ENCODE measurements around the gene MON1B.
A peak's percentile ranks its signal among the peaks of the same experiment; 100 is the strongest.
"Not testable (repeated sequence)": the region's sequence is repeated elsewhere in the genome, so short reads cannot be mapped to it uniquely, and the experiment has no call there.

MON1B gene

GRCh38 chr16:77190478-77191258 lies at the start of gene MON1B:
MON1B (plus strand) TSS chr16:77191190; CDS start chr16:77191486, 296 bp downstream.
- H3K4me2 ChIP-seq, result peak within 1 kb of the TSS; percentile 92 to 97 (median 94)
- peaks cover 14 to 35% (median 26%) of the 10 kb centered on the region in 11 experiments; a peak in 20 of 22 replicates for H4K20me1 ChIP-seq
- peak within 1 kb of the TSS; percentile 84 to 94 (median 90) for H3K9ac ChIP-seq
- H3K4me1 ChIP-seq, result peaks cover 23 to 44% (median 29%) of the 10 kb centered on the region in 10 experiments
- H3K27ac ChIP-seq, result peak within 1 kb of the TSS; percentile 92 to 97 (median 94)
- H3K4me3 ChIP-seq, result peak within 1 kb of the TSS; percentile 80 to 97 (median 90)
- no peaks in the 10 kb centered on the region for H3K9me3 ChIP-seq (replicated peaks in 1 of 11)
- H3K27me3 ChIP-seq, result no peaks in the 10 kb centered on the region
- peaks cover 29 to 36% (median 34%) of the 10 kb centered on the region in 11 experiments for H3K36me3 ChIP-seq
- TF ChIP-seq Cebpa-rat (IDR thresholded peaks at IDR 0.05), result no peak

- Histone ChIP-seq H3K36me3 (no peaks in the 10 kb centered on the region), H3K27ac (no peak overlapping the region), H3K9ac (no peak overlapping the region), H4K20me1 (no peaks in the 10 kb centered on the region), H3K4me1 (no peaks in the 10 kb centered on the region; a peak in 1 of 20 replicates), H3K4me2 (no peak overlapping the region), H3K9me3 (replicated peaks in 1 of 11) (peaks cover 0 to 15% (median 11%) of the 10 kb centered on the region in 11 experiments; a peak in 11 of 22 replicates), H3K4me3 (no peak overlapping the region), H3K27me3 (no peaks in the 10 kb centered on the region)
- no peak for TF ChIP-seq Cebpa-rat (IDR thresholded peaks at IDR 0.05)
Observed at GRCh38 chr16:77143364-77143763, 47.6 kb upstream of the MON1B start.

- Histone ChIP-seq H3K4me3 (no peak overlapping the region), H3K4me1 (no peaks in the 10 kb centered on the region; a peak in 1 of 20 replicates), H4K20me1 (no peaks in the 10 kb centered on the region), H3K27me3 (no peaks in the 10 kb centered on the region), H3K27ac (no peak overlapping the region), H3K36me3 (no peaks in the 10 kb centered on the region), H3K4me2 (no peak overlapping the region), H3K9ac (no peak overlapping the region), H3K9me3 (replicated peaks in 1 of 11) (peaks cover 0 to 15% (median 11%) of the 10 kb centered on the region in 11 experiments; a peak in 11 of 22 replicates)
- no peak for TF ChIP-seq Cebpa-rat (IDR thresholded peaks at IDR 0.05)
Observed at GRCh38 chr16:77148121-77148520, 42.9 kb upstream of the MON1B start.

GRCh38 chr16:77157346-77158058 lies 33.5 kb upstream of the MON1B start:
- Histone ChIP-seq H4K20me1 (no peaks in the 10 kb centered on the region), H3K27ac (0 out of 22 replicates have a peak overlapping the region, but pooled peaks of 1 of the 11 experiments have one; percentile 20), H3K9me3 (replicated peaks in 1 of 11) (no peaks in the 10 kb centered on the region), H3K4me1 (peaks cover 0 to 17% (median 6%) of the 10 kb centered on the region in 10 experiments; a peak in 14 of 20 replicates), H3K36me3 (no peaks in the 10 kb centered on the region), H3K4me3 (no peak overlapping the region), H3K27me3 (no peaks in the 10 kb centered on the region), H3K4me2 (peak overlapping the region in 7 of 11 experiments; percentile 10 to 57 (median 21); a peak in 9 of 22 replicates), H3K9ac (no peak overlapping the region)
- TF ChIP-seq Cebpa-rat (IDR thresholded peaks at IDR 0.05), result no peak

GRCh38 chr16:77158293-77158692 lies 32.7 kb upstream of the MON1B start:
- Histone ChIP-seq H3K4me3 (no peak overlapping the region), H3K27ac (no peak overlapping the region), H3K36me3 (no peaks in the 10 kb centered on the region), H3K4me1 (peaks cover 0 to 17% (median 6%) of the 10 kb centered on the region in 10 experiments; a peak in 14 of 20 replicates), H4K20me1 (no peaks in the 10 kb centered on the region), H3K9ac (no peak overlapping the region), H3K27me3 (no peaks in the 10 kb centered on the region), H3K9me3 (replicated peaks in 1 of 11) (no peaks in the 10 kb centered on the region), H3K4me2 (peak overlapping the region in 2 of 11 experiments; percentile 34 to 57; a peak in 3 of 22 replicates)
- no peak for TF ChIP-seq Cebpa-rat (IDR thresholded peaks at IDR 0.05)

- TF ChIP-seq Cebpa-rat (IDR thresholded peaks at IDR 0.05), result no peak
- Histone ChIP-seq H3K27ac (no peak overlapping the region), H3K4me2 (no peak overlapping the region), H3K9me3 (replicated peaks in 1 of 11) (no peaks in the 10 kb centered on the region), H3K4me3 (no peak overlapping the region), H3K4me1 (no peaks in the 10 kb centered on the region), H3K9ac (no peak overlapping the region), H3K27me3 (no peaks in the 10 kb centered on the region), H3K36me3 (no peaks in the 10 kb centered on the region), H4K20me1 (no peaks in the 10 kb centered on the region)
Observed at GRCh38 chr16:77165006-77165405, 26.0 kb upstream of the MON1B start.

GRCh38 chr16:77165536-77166236 lies 25.3 kb upstream of the MON1B start:
- not testable (repeated sequence) for H3K27ac ChIP-seq; H3K9me3 ChIP-seq (replicated peaks in 1 of 11); H3K4me1 ChIP-seq; H3K4me3 ChIP-seq; H3K4me2 ChIP-seq; H4K20me1 ChIP-seq; H3K9ac ChIP-seq; H3K36me3 ChIP-seq; H3K27me3 ChIP-seq

GRCh38 chr16:77166726-77167125 lies 24.3 kb upstream of the MON1B start:
- H3K27ac ChIP-seq, result no peak overlapping the region
- TF ChIP-seq Cebpa-rat (IDR thresholded peaks at IDR 0.05), result no peak
- no peaks in the 10 kb centered on the region for H4K20me1 ChIP-seq
- no peaks in the 10 kb centered on the region for H3K27me3 ChIP-seq
- H3K9ac ChIP-seq, result no peak overlapping the region
- H3K4me1 ChIP-seq, result no peaks in the 10 kb centered on the region
- H3K9me3 ChIP-seq (replicated peaks in 1 of 11), result no peaks in the 10 kb centered on the region
- no peaks in the 10 kb centered on the region for H3K36me3 ChIP-seq
- H3K4me3 ChIP-seq, result no peak overlapping the region
- no peak overlapping the region for H3K4me2 ChIP-seq

- Histone ChIP-seq H3K4me2 (no peak overlapping the region), H3K9ac (no peak overlapping the region), H3K27ac (no peak overlapping the region), H3K4me3 (no peak overlapping the region), H3K27me3 (no peaks in the 10 kb centered on the region), H3K9me3 (replicated peaks in 1 of 11) (no peaks in the 10 kb centered on the region), H3K4me1 (no peaks in the 10 kb centered on the region), H3K36me3 (no peaks in the 10 kb centered on the region), H4K20me1 (no peaks in the 10 kb centered on the region)
- no peak for TF ChIP-seq Cebpa-rat (IDR thresholded peaks at IDR 0.05)
Observed at GRCh38 chr16:77168901-77169300, 22.1 kb upstream of the MON1B start.
